ENCODE data around the gene SPATA22. TPM values are rescaled to one million over a fixed set of nuclear protein-coding genes. Genes with fewer than 3 reads are reported as not detected.
"Not testable (repeated sequence)": the region's sequence is repeated elsewhere in the genome, so short reads cannot be mapped to it uniquely, and the experiment has no call there.

The SPATA22 gene
- total and polyA plus RNA-seq, 12 donors, result 0.13 to 3.8 (median 1.00) TPM; not detected in 4

- Histone ChIP-seq H3K4me3 (no peak overlapping the region), H3K9me3 (replicated peaks in 1 of 3) (no peaks in the 10 kb centered on the region), H3K27me3 (no peaks in the 10 kb centered on the region), H3K4me1 (replicated peaks in 1 of 2) (no peaks in the 10 kb centered on the region), H3K27ac (no peak overlapping the region), H3K36me3 (replicated peaks in 1 of 2) (no peaks in the 10 kb centered on the region)
- TF ChIP-seq, protein P1, sequence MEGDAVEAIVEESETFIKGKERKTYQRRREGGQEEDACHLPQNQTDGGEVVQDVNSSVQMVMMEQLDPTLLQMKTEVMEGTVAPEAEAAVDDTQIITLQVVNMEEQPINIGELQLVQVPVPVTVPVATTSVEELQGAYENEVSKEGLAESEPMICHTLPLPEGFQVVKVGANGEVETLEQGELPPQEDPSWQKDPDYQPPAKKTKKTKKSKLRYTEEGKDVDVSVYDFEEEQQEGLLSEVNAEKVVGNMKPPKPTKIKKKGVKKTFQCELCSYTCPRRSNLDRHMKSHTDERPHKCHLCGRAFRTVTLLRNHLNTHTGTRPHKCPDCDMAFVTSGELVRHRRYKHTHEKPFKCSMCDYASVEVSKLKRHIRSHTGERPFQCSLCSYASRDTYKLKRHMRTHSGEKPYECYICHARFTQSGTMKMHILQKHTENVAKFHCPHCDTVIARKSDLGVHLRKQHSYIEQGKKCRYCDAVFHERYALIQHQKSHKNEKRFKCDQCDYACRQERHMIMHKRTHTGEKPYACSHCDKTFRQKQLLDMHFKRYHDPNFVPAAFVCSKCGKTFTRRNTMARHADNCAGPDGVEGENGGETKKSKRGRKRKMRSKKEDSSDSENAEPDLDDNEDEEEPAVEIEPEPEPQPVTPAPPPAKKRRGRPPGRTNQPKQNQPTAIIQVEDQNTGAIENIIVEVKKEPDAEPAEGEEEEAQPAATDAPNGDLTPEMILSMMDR (IDR thresholded peaks at IDR 0.05), result no peak
- no peak for TF ChIP-seq POLR2A (IDR thresholded peaks at IDR 0.05)
- no peak for DNase-seq
- intact Hi-C loops (cut with DNase I), result no loop called here
- 35 to 51% (median 44%) methylated on average over 3 of the region's 3 CpGs for WGBS, 4 donors
Observed at GRCh38 chr17:3474212-3474611, 2.6 kb upstream of the SPATA22 start.

- Histone ChIP-seq H3K36me3 (replicated peaks in 1 of 2) (no peaks in the 10 kb centered on the region), H3K4me1 (replicated peaks in 1 of 2) (no peaks in the 10 kb centered on the region), H3K9me3 (replicated peaks in 1 of 3) (no peaks in the 10 kb centered on the region), H3K27me3 (no peaks in the 10 kb centered on the region), H3K27ac (no peak overlapping the region), H3K4me3 (no peak overlapping the region)
- TF ChIP-seq, protein P1 (IDR thresholded peaks at IDR 0.05), result no peak
- no peak for TF ChIP-seq POLR2A (IDR thresholded peaks at IDR 0.05)
- DNase-seq, result no peak
- WGBS, 4 donors, result 88 to 91% (median 90%) methylated on average over 21 of the region's 21 CpGs
- intact Hi-C loops (cut with DNase I), result no loop called here
Observed at GRCh38 chr17:3472137-3472536, 518 bp upstream of the SPATA22 start.

DNA sequence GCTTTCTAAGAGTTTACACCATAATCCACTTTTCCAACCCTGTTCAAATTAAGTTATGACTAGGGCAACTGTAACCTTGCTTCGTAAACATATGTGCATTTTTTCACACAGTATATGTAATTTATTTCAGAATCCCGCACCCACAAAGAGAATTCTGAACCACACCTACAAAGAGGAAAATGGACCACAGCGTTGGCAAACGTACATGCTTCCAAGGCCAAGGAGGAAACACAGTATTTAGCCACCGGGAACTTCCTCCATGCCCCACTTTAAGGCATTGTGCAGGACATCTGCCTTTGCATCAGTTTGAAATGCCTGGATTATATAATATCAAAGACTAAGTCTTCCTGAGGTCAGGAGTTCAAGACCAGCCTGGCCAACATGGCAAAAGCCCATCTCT lies 2.1 kb downstream of the SPATA22 start:
- TF ChIP-seq POLR2A (IDR thresholded peaks at IDR 0.05), result no peak
- TF ChIP-seq, protein P1 (IDR thresholded peaks at IDR 0.05), result no peak
- intact Hi-C loops (cut with DNase I), result no loop called here
- Histone ChIP-seq H3K9me3 (replicated peaks in 1 of 3) (no peaks in the 10 kb centered on the region), H3K27ac (no peak overlapping the region), H3K36me3 (replicated peaks in 1 of 2) (no peaks in the 10 kb centered on the region), H3K4me3 (no peak overlapping the region), H3K27me3 (no peaks in the 10 kb centered on the region), H3K4me1 (replicated peaks in 1 of 2) (no peaks in the 10 kb centered on the region)
- no peak for DNase-seq
- WGBS, 4 donors, result 60 to 66% (median 65%) methylated on average over 5 of the region's 5 CpGs

DNA sequence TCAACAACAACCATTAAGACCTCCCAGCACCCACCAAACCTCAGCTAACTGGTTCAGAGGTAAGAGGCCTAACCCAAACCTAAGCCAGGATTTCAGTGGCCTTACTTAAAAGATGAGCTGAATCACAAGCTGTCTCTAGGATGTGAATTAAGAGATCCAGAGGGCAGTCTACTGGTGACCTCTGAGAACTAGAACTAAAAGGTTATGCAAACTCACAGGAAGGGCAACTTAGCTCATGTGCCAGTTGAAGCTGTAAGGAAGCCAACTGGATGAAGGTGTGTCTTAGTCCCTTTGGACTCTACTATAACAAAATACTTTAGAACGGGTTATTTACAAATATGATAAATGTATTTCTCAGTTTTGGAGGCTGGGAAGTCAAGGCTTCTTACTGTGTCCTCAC lies 5.3 kb downstream of the SPATA22 start:
- not testable (repeated sequence) for H3K27ac ChIP-seq

GRCh38 chr17:3448059-3448665 lies 23.5 kb downstream of the SPATA22 start:
- TF ChIP-seq, protein P1 (IDR thresholded peaks at IDR 0.05), result no peak
- TF ChIP-seq POLR2A (IDR thresholded peaks at IDR 0.05), result no peak
- intact Hi-C loops (cut with DNase I), result no loop called here
- Histone ChIP-seq H3K4me3 (no peak overlapping the region), H3K4me1 (replicated peaks in 1 of 2) (no peaks in the 10 kb centered on the region), H3K9me3 (replicated peaks in 1 of 3) (no peaks in the 10 kb centered on the region), H3K27ac (no peak overlapping the region), H3K27me3 (no peaks in the 10 kb centered on the region), H3K36me3 (replicated peaks in 1 of 2) (no peaks in the 10 kb centered on the region)
- WGBS, 4 donors, result 39 to 54% (median 51%) methylated on average over 2 of the region's 2 CpGs
- no peak for DNase-seq

More for the DNA sequence above, 5.3 kb downstream of the SPATA22 start:
- H3K27me3 ChIP-seq; H3K36me3 ChIP-seq (replicated peaks in 1 of 2); H3K9me3 ChIP-seq (replicated peaks in 1 of 3); DNase-seq; intact Hi-C loops (cut with DNase I); H3K4me3 ChIP-seq; H3K4me1 ChIP-seq (replicated peaks in 1 of 2): not testable (repeated sequence)
- WGBS, 4 donors, result 36 to 72% (median 64%) methylated on average over 1 of the region's 1 CpG

Data from adrenal gland (tissue), 12 donors.